Panc1 (cell line): ENCODE data around the gene COLEC11. TPM values are rescaled to one million over a fixed set of nuclear protein-coding genes. Genes with fewer than 3 reads are reported as not detected.
"Not testable (repeated sequence)": the region's sequence is repeated elsewhere in the genome, so short reads cannot be mapped to it uniquely, and the experiment has no call there.

Experiments used
- ATAC-seq: fragments of 200-7000 bp; cut with Tn5 transposase; 2 replicates; pipeline ENCODE4 v1.9.1; 2020; ENCODE audit warnings: mild to moderate bottlenecking, moderate library complexity
- BruUV-seq: library from RNA; stranded (reverse); fragments of 400-500 nt; replicated peaks from 2 replicates; lab custom pipeline; 2021; lab: Mats Ljungman, UMichigan
- CTCF ChIA-PET: fragments of 300-600 bp; sonication (Branson Sonifier 250); formaldehyde crosslinking; loops from one replicate; lab custom pipeline; 2022; ENCODE audit warnings: antibody characterized with exemption; lab: Charles Lee
- POLR2A ChIA-PET: fragments of 300-600 bp; sonication (Branson Sonifier 250); formaldehyde crosslinking; loops from one replicate; lab custom pipeline; 2022; ENCODE audit warnings: antibody characterized with exemption; lab: Charles Lee
- DNase-seq: peaks from one replicate; pipeline ENCODE4 v3.0.0-alpha.2; 2010; ENCODE audit warnings: low read depth, low spot score
- H3K27ac ChIP-seq: 2 replicates; pipeline ENCODE4 v1.5.1; 2011; ENCODE audit warnings: mild to moderate bottlenecking, low read length, inconsistent platforms
- H3K27me3 ChIP-seq: fragments of 200-500 bp; sonication (Bioruptor generic); 2 replicates; pipeline ENCODE4 v1.6.0; 2014; ENCODE audit warnings: low read length, inconsistent platforms; ENCODE audit not compliant: control insufficient read depth, insufficient read depth
- H3K36me3 ChIP-seq: fragments of 200-500 bp; sonication (Bioruptor generic); 2 replicates; pipeline ENCODE4 v1.5.1; 2014; ENCODE audit warnings: inconsistent platforms, mild to moderate bottlenecking, low read length, moderate library complexity; ENCODE audit not compliant: control insufficient read depth, insufficient read depth
- H3K4me1 ChIP-seq: 2 replicates; pipeline ENCODE4 v1.5.1; 2011; ENCODE audit warnings: inconsistent platforms, mild to moderate bottlenecking, low read length, moderate library complexity; ENCODE audit not compliant: control insufficient read depth, insufficient read depth
- H3K4me3 ChIP-seq, 2 experiments: 2 replicates each; pipeline ENCODE4 v1.5.1; 2011 to 2012; ENCODE audit warnings: low read depth in 2 of 2, low read length in 2 of 2, mild to moderate bottlenecking in 2 of 2, inconsistent platforms in 1 of 2, moderate library complexity in 1 of 2
- H3K9me3 ChIP-seq: fragments of 200-500 bp; sonication (Bioruptor generic); 2 replicates; pipeline ENCODE4 v1.5.1; 2014; ENCODE audit warnings: low read depth, mild to moderate bottlenecking, inconsistent platforms, low read length, moderate library complexity; ENCODE audit not compliant: control insufficient read depth, insufficient read depth
- CTCF ChIP-seq: fragments of 450-650 bp; IDR thresholded peaks from 2 replicates; pipeline ENCODE4 v1.5.1; 2017; ENCODE audit warnings: mild to moderate bottlenecking
- POLR2AphosphoS5 ChIP-seq: IDR thresholded peaks from 2 replicates; pipeline ENCODE4 v1.6.1; 2012; ENCODE audit warnings: mild to moderate bottlenecking, low read depth, low read length, moderate library complexity
- REST ChIP-seq, 2 experiments: IDR thresholded peaks; 2 replicates each; pipeline ENCODE4 v1.6.1; 2011 to 2012; ENCODE audit warnings: low read depth in 2 of 2, control low read depth in 1 of 2, low read length in 1 of 2, mild to moderate bottlenecking in 1 of 2, moderate library complexity in 1 of 2; ENCODE audit not compliant: insufficient read depth in 1 of 2
- SIN3A ChIP-seq: IDR thresholded peaks from 2 replicates; pipeline ENCODE4 v1.6.1; 2012; ENCODE audit warnings: low read depth, mild to moderate bottlenecking, low read length, moderate library complexity, borderline replicate concordance; ENCODE audit not compliant: insufficient read depth
- TCF7L2 ChIP-seq: IDR thresholded peaks from 2 replicates; pipeline ENCODE4 v1.6.1; 2011; ENCODE audit warnings: mild to moderate bottlenecking, low read depth, low read length, inconsistent platforms
- in situ Hi-C: cut with HindIII; loops from 2 replicates; pipeline ENCODE4 v1.10.0; 2016; ENCODE audit warnings: low sequenced_read_pairs, low pct_unique_long_range_greater_than_20kb
- intact Hi-C: fragments of 100-400 bp; cut with micrococcal nuclease; formaldehyde crosslinking; loops from one replicate; pipeline ENCODE4 v1.10.0; 2022; ENCODE audit not compliant: unreplicated experiment
- total RNA-seq: library from RNA; stranded (reverse); gene quantifications from one replicate; pipeline ENCODE4 v1.2.1, GENCODE V29; 2021; ENCODE audit not compliant: unreplicated experiment

The COLEC11 gene
- total RNA-seq, 1 experiment from 2014 or later: 0.31 TPM

GRCh38 chr2:3619033-3619432 lies 24.1 kb downstream of the COLEC11 start:
- Histone ChIP-seq H3K36me3 (no peaks in the 10 kb centered on the region), H3K9me3 (no peaks in the 10 kb centered on the region; the same call in 1 of the 2 replicates), H3K4me1 (no peaks in the 10 kb centered on the region), H3K27ac (no peak overlapping the region), H3K27me3 (no peaks in the 10 kb centered on the region), H3K4me3 (no peak overlapping the region)
- ATAC-seq (no peak), DNase-seq (no peak)
- TF ChIP-seq POLR2AphosphoS5 (no peak), REST (IDR thresholded peaks at IDR 0.05; ENCODE audit: insufficient read depth in 1 of 2, low read depth in 2 of 2, low read length in 1 of 2) (no peak), TCF7L2 (no peak), CTCF (no peak), SIN3A (no peak)
- POLR2A ChIA-PET: no interaction called here
- in situ Hi-C loops: no loop called here
- CTCF ChIA-PET: no interaction called here
- intact Hi-C loops: no loop called here
- no TSS peak for BruUV-seq

DNA sequence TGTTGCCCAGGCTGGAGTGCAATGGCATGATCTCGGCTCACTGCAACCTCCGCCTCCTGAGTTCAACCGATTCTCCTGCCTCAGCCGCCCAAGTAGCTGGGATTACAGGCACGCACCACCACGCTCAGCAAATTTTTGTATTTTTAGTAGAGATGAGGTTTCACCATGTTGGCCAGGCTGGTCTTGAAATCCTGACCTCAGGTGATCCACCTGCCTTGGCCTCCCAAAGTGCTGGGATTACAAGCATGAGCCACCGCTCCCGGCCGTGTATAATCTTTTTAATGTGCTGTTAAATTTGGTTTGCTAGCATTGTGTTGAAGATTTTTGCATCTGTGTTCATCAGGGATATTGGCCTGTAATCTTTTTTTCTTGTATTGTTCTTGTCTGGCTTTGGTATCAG lies 24.7 kb downstream of the COLEC11 start:
- H3K27me3 ChIP-seq, CTCF ChIA-PET, BruUV-seq, ATAC-seq, H3K36me3 ChIP-seq, H3K4me1 ChIP-seq, H3K27ac ChIP-seq, intact Hi-C loops, in situ Hi-C loops, DNase-seq, H3K4me3 ChIP-seq, H3K9me3 ChIP-seq, POLR2A ChIA-PET: not testable (repeated sequence)

- ATAC-seq (no peak), DNase-seq (no peak)
- Histone ChIP-seq H3K27me3 (no peaks in the 10 kb centered on the region), H3K4me1 (no peaks in the 10 kb centered on the region), H3K4me3 (no peak overlapping the region), H3K9me3 (no peaks in the 10 kb centered on the region), H3K36me3 (no peaks in the 10 kb centered on the region), H3K27ac (no peak overlapping the region)
- CTCF ChIA-PET: no interaction called here
- TF ChIP-seq CTCF (no peak), REST (IDR thresholded peaks at IDR 0.05; ENCODE audit: insufficient read depth in 1 of 2, low read depth in 2 of 2, low read length in 1 of 2) (no peak), TCF7L2 (no peak), SIN3A (no peak), POLR2AphosphoS5 (no peak)
- no TSS peak for BruUV-seq
- intact Hi-C loops: no loop called here
- in situ Hi-C loops: no loop called here
- POLR2A ChIA-PET: no interaction called here
Observed at GRCh38 chr2:3620834-3621233, 25.9 kb downstream of the COLEC11 start.
